Measurements from ENCODE around the gene TNIK.
"Not testable (repeated sequence)": the region's sequence is repeated elsewhere in the genome, so short reads cannot be mapped to it uniquely, and the experiment has no call there.

Gene TNIK

GRCh38 chr3:171431550-171431949 is 28.7 kb downstream of the TNIK start:
- DNase-seq (ENCODE audit: low spot score): no peak
- no peak for TF ChIP-seq CTCF (IDR thresholded peaks at IDR 0.05)
- Histone ChIP-seq H3K27ac (no peak overlapping the region), H3K4me3 (no peak overlapping the region)

GRCh38 chr3:171430530-171430929 is 29.7 kb downstream of the TNIK start:
- no peak for DNase-seq (ENCODE audit: low spot score)
- no peak overlapping the region for H3K27ac ChIP-seq
- TF ChIP-seq CTCF (IDR thresholded peaks at IDR 0.05): no peak
- no peak overlapping the region for H3K4me3 ChIP-seq

GRCh38 chr3:171429635-171430034 is 30.6 kb downstream of the TNIK start:
- H3K27ac ChIP-seq: no peak overlapping the region
- H3K4me3 ChIP-seq: no peak overlapping the region
- no peak for TF ChIP-seq CTCF (IDR thresholded peaks at IDR 0.05)
- no peak for DNase-seq (ENCODE audit: low spot score)

GRCh38 chr3:171428892-171429291 is 31.3 kb downstream of the TNIK start:
- Histone ChIP-seq H3K4me3 (no peak overlapping the region), H3K27ac (no peak overlapping the region)
- no peak for TF ChIP-seq CTCF (IDR thresholded peaks at IDR 0.05)
- DNase-seq (ENCODE audit: low spot score): no peak

GRCh38 chr3:171428321-171428787 is 31.9 kb downstream of the TNIK start:
- no peak for DNase-seq (ENCODE audit: low spot score)
- H3K4me3 ChIP-seq: no peak overlapping the region
- no peak overlapping the region for H3K27ac ChIP-seq
- TF ChIP-seq CTCF (IDR thresholded peaks at IDR 0.05): no peak

- TF ChIP-seq CTCF (IDR thresholded peaks at IDR 0.05): no peak
- DNase-seq (ENCODE audit: low spot score): no peak
- no peak overlapping the region for H3K27ac ChIP-seq
- H3K4me3 ChIP-seq: no peak overlapping the region
These were observed 32.4 kb downstream of the TNIK start for GRCh38 chr3:171427771-171428320.

GRCh38 chr3:171424063-171424462 is 36.1 kb downstream of the TNIK start:
- H3K27ac ChIP-seq; DNase-seq (ENCODE audit: low spot score); H3K4me3 ChIP-seq: not testable (repeated sequence)

- DNase-seq (ENCODE audit: low spot score); H3K4me3 ChIP-seq; H3K27ac ChIP-seq: not testable (repeated sequence)
These were observed 37.4 kb downstream of the TNIK start for GRCh38 chr3:171422855-171423254.

Measured in coronary artery (tissue), 2 donors.